C4-2B (cell line): ENCODE data around the gene MCFD2.

ENCODE experiments used
- CTCF ChIP-seq: fragments of 450-650 bp; conservative IDR thresholded peaks from 2 replicates; pipeline ENCODE4 v1.5.1; 2017; ENCODE audit warnings: mild to moderate bottlenecking
- ZFX ChIP-seq: fragments of 450-650 bp; IDR thresholded peaks from 2 replicates; pipeline ENCODE4 v1.6.1; 2017

- no peak for TF ChIP-seq CTCF
- no peak for TF ChIP-seq ZFX
Measured at GRCh38 chr2:46901611-46902010, 14.0 kb downstream of the MCFD2 start.
